Endothelial cell of umbilical vein (primary cell): ENCODE measurements around the gene SHC4. TPM values are rescaled to one million over a fixed set of nuclear protein-coding genes. Genes with fewer than 3 reads are reported as not detected.

Experiments used
- BruUV-seq: library from RNA; stranded (reverse); fragments of 400-500 nt; replicated peaks from 2 replicates; lab custom pipeline; 2021; lab: Mats Ljungman, UMichigan
- CTCF ChIA-PET: fragments of 300-600, 350-600 bp; sonication (Branson Sonifier 250); formaldehyde crosslinking; loops from one replicate; lab custom pipeline; 2021; ENCODE audit warnings: antibody characterized with exemption, inconsistent platforms; lab: Charles Lee
- POLR2A ChIA-PET: fragments of 300-600, 350-600 bp; sonication (Branson Sonifier 250); formaldehyde crosslinking; loops from one replicate; lab custom pipeline; 2021; ENCODE audit warnings: antibody characterized with exemption, inconsistent platforms; lab: Charles Lee
- DNase-seq: peaks from one replicate; pipeline ENCODE4 v3.0.0-alpha.2; 2011; ENCODE audit warnings: low read depth, low spot score
- FAIRE-seq: peaks from 2 replicates; lab custom pipeline; 2011; peaks lifted over from hg19 to GRCh38; lab: Jason Lieb, UNC
- H2AFZ ChIP-seq: 2 replicates; pipeline ENCODE4 v1.6.0; 2012; ENCODE audit warnings: low read depth, low read length, control low read depth, inconsistent platforms
- H3K27ac ChIP-seq: 2 replicates; pipeline ENCODE4 v1.5.1; 2011; ENCODE audit warnings: low read depth, mild to moderate bottlenecking, control low read depth, low read length, moderate library complexity; ENCODE audit not compliant: insufficient read depth
- H3K27me3 ChIP-seq, 2 experiments: 2 replicates each; pipeline versions ENCODE4 v1.6.0 to v1.6.1; 2011; ENCODE audit warnings: low read length in 2 of 2, mixed read lengths in 1 of 2; ENCODE audit not compliant: control insufficient read depth in 2 of 2, insufficient read depth in 2 of 2
- H3K36me3 ChIP-seq, 2 experiments: 2 replicates in 1 of 2; 3 replicates in 1 of 2; pipeline ENCODE4 v1.5.1; 2011; ENCODE audit warnings: low read length in 2 of 2, mild to moderate bottlenecking in 1 of 2, moderate library complexity in 1 of 2; ENCODE audit not compliant: control insufficient read depth in 2 of 2, insufficient read depth in 2 of 2; ENCODE audit errors: extremely low read depth in 1 of 2
- H3K4me1 ChIP-seq: 3 replicates; pipeline ENCODE4 v1.5.1; 2011; ENCODE audit warnings: mild to moderate bottlenecking, low read length; ENCODE audit not compliant: control insufficient read depth, insufficient read depth; ENCODE audit errors: extremely low read depth
- H3K4me2 ChIP-seq: 2 replicates; pipeline ENCODE4 v1.6.1; 2011; ENCODE audit warnings: low read length, control low read depth, mixed read lengths; ENCODE audit not compliant: insufficient read depth
- H3K4me3 ChIP-seq, 3 experiments: fragments of 200-600 bp in 1 of 3; sonication (generic), shearing (Covaris generic) in 1 of 3; replicated peaks in 1 of 3; 2 replicates each; pipeline ENCODE4 v1.5.1; 2011 to 2016; ENCODE audit warnings: control low read depth in 3 of 3, low read length in 3 of 3, mild to moderate bottlenecking in 2 of 3, inconsistent platforms in 1 of 3, low read depth in 1 of 3, moderate library complexity in 1 of 3; ENCODE audit not compliant: insufficient read depth in 1 of 3
- H3K79me2 ChIP-seq: 2 replicates; pipeline ENCODE4 v1.6.0; 2012; ENCODE audit warnings: low read length, inconsistent platforms; ENCODE audit not compliant: control insufficient read depth, insufficient read depth
- H3K9ac ChIP-seq: replicated peaks from 2 replicates; pipeline ENCODE3; 2011; ENCODE audit warnings: low read length, control low read depth; ENCODE audit not compliant: insufficient read depth; ENCODE audit errors: extremely low read depth
- H3K9me1 ChIP-seq: replicated peaks from 3 replicates; pipeline ENCODE4 v1.6.0; 2011; ENCODE audit warnings: mild to moderate bottlenecking, low read length; ENCODE audit not compliant: control insufficient read depth, insufficient read depth; ENCODE audit errors: extremely low read depth
- H3K9me3 ChIP-seq: replicated peaks from 2 replicates; pipeline ENCODE4 v1.5.1; 2012; ENCODE audit warnings: low read length, inconsistent platforms; ENCODE audit not compliant: control insufficient read depth, insufficient read depth
- H4K20me1 ChIP-seq: replicated peaks from 2 replicates; pipeline ENCODE3; 2011; ENCODE audit warnings: mild to moderate bottlenecking, low read length; ENCODE audit not compliant: control insufficient read depth, insufficient read depth; ENCODE audit errors: extremely low read depth
- CTCF ChIP-seq, 2 donors: IDR thresholded peaks; 1 replicate in 1 of 2; 2 replicates in 1 of 2; pipeline ENCODE4 v1.5.1; 2011; ENCODE audit warnings: low read length in 2 of 2, mild to moderate bottlenecking in 2 of 2, moderate library complexity in 2 of 2, control low read depth in 1 of 2, inconsistent platforms in 1 of 2, low read depth in 1 of 2; ENCODE audit not compliant: insufficient read depth in 1 of 2; ENCODE audit errors: extremely low read depth in 1 of 2
- EZH2 ChIP-seq: IDR thresholded peaks from 2 replicates; pipeline ENCODE4 v1.6.1; 2012; ENCODE audit warnings: borderline replicate concordance, low read depth, mild to moderate bottlenecking, moderate library complexity, low read length, inconsistent platforms; ENCODE audit not compliant: severe bottlenecking
- FOS ChIP-seq: IDR thresholded peaks from 2 replicates; pipeline ENCODE4 v1.6.1; 2011; ENCODE audit warnings: mild to moderate bottlenecking, low read length, moderate library complexity, borderline replicate concordance; ENCODE audit not compliant: insufficient read depth
- GATA2 ChIP-seq: IDR thresholded peaks from 2 replicates; pipeline ENCODE4 v1.7.0; 2011; ENCODE audit warnings: low read depth, mild to moderate bottlenecking, moderate library complexity, mixed read lengths, low read length; ENCODE audit not compliant: insufficient read length, insufficient read depth
- JUN ChIP-seq: IDR thresholded peaks from 2 replicates; pipeline ENCODE4 v1.6.1; 2011; ENCODE audit warnings: borderline replicate concordance, low read depth; ENCODE audit not compliant: insufficient read length, insufficient read depth
- MYC ChIP-seq: IDR thresholded peaks from one replicate; pipeline ENCODE4 v1.6.1; 2011; ENCODE audit warnings: mild to moderate bottlenecking, low read depth, low read length
- POLR2A ChIP-seq: IDR thresholded peaks from 2 replicates; pipeline ENCODE4 v1.6.1; 2012; ENCODE audit warnings: low read depth, mild to moderate bottlenecking, control low read depth, low read length
- POLR2AphosphoS5 ChIP-seq: IDR thresholded peaks from 2 replicates; pipeline ENCODE4 v1.6.1; 2012; ENCODE audit warnings: low read depth, mild to moderate bottlenecking, control low read depth, low read length, moderate library complexity; ENCODE audit not compliant: insufficient read depth
- dilution Hi-C: fragments of 300-500 bp; cut with MboI; formaldehyde crosslinking; loops from one replicate; pipeline ENCODE4 v1.15.0; 2019; ENCODE audit warnings: low sequenced_read_pairs; ENCODE audit not compliant: extremely low pct_ligation_motif_present
- intact Hi-C: fragments of 100-400 bp; cut with micrococcal nuclease; formaldehyde crosslinking; loops from one replicate; pipeline ENCODE4 v1.10.0; 2022
- polyA plus RNA-seq, 4 experiments: library from polyadenylated mRNA; depleted of rRNA in 3 of 4; stranded (reverse) in 3 of 4; unstranded in 1 of 4; fragments of >200 nt; gene quantifications; 2 replicates each; pipeline versions ENCODE4 v1.2.1 to v1.2.3, GENCODE V29; 2011 to 2012; ENCODE audit warnings: missing spikeins in 1 of 4
- total RNA-seq: library from RNA; stranded (reverse); gene quantifications from 2 replicates; pipeline ENCODE4 v1.2.3, GENCODE V29; 2021
- TF ChIP-seq, protein P1 (sequence below): IDR thresholded peaks from 2 replicates; pipeline ENCODE4 v1.6.1; 2011; ENCODE audit not compliant: insufficient read depth, insufficient read length

Gene SHC4
- total and polyA plus RNA-seq, 2 donors (not counting 3 experiments of a cell fraction or from before 2014, with no cell fraction given) = 0.20 TPM; not detected in 1

DNA sequence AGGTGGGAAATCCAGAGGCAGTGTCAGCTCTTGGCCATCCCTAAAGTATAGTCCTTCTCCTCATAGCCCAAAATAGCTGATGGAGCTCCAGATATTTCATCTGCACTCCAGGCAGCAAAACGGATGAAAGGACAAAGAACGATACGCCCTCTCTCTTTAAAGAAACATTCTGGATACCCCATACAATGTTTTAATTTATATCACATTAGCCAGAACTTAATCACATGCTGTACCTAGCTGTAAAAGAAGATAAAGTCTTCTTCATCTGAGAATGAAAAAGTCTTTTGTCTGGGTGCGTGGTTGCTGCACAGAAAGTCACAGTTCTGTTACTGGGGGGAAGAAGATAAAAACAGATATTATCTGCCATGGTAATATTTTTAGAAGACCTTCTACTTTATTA lies 4.3 kb upstream of the SHC4 start:
- H3K27me3 ChIP-seq = peaks cover 7 to 17% of the 10 kb centered on the region in 2 experiments
- H3K4me3 ChIP-seq = no peak overlapping the region
- no peaks in the 10 kb centered on the region for H3K36me3 ChIP-seq
- FAIRE-seq (no peak), DNase-seq (no peak)
- no peaks in the 10 kb centered on the region for H3K9me1 ChIP-seq
- BruUV-seq = no TSS peak
- dilution Hi-C loops = no loop called here
- TF ChIP-seq GATA2 = no peak
- no peak for TF ChIP-seq MYC
- TF ChIP-seq POLR2A = no peak
- TF ChIP-seq CTCF (IDR thresholded peaks at IDR 0.05; ENCODE audit: extremely low read depth in 1 of 2, insufficient read depth in 1 of 2, low read depth in 1 of 2, low read length in 2 of 2) = no peak
- no peak for TF ChIP-seq EZH2
- no peak for TF ChIP-seq FOS
- no peak for TF ChIP-seq POLR2AphosphoS5
- TF ChIP-seq, protein P1, sequence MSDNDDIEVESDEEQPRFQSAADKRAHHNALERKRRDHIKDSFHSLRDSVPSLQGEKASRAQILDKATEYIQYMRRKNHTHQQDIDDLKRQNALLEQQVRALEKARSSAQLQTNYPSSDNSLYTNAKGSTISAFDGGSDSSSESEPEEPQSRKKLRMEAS = no peak
- TF ChIP-seq JUN = no peak
- H3K9me3 ChIP-seq = no peaks in the 10 kb centered on the region
- H2AFZ ChIP-seq = no peak overlapping the region
- peaks cover 4% of the 10 kb centered on the region for H3K4me1 ChIP-seq
- H3K4me2 ChIP-seq = no peak overlapping the region
- H3K9ac ChIP-seq = no peak overlapping the region
- ChIA-PET POLR2A (no interaction called here), CTCF (interaction anchor here (6.0 kb wide), 1 partner anchor 7 kb away, joined by 86 read pairs; no protein-coding TSS in a partner anchor)
- intact Hi-C loops = no loop called here
- H3K27ac ChIP-seq = no peak overlapping the region
- H4K20me1 ChIP-seq = no peaks in the 10 kb centered on the region
- H3K79me2 ChIP-seq = no peaks in the 10 kb centered on the region
